SK-N-SH treated with all-trans-retinoic acid at 6 μM for 48 hours (cell line): Measurements from ENCODE around the gene TLX1.

Source experiments
- ATAC-seq: fragments of 200-7000 bp; cut with Tn5 transposase; 3 replicates; pipeline ENCODE4 v1.9.1; 2020; ENCODE audit warnings: mild to moderate bottlenecking, moderate library complexity
- ARNTL ChIP-seq: fragments of 450-650 bp; formaldehyde crosslinking; IDR thresholded peaks from 2 replicates; pipeline ENCODE4 v1.5.0; 2020; ENCODE audit warnings: low read depth, mild to moderate bottlenecking, moderate library complexity, borderline replicate concordance
- ESRRG ChIP-seq: fragments of 250-450 bp; sonication (Bioruptor Pico); IDR thresholded peaks from 2 replicates; pipeline ENCODE4 v1.6.1; 2021; ENCODE audit warnings: mild to moderate bottlenecking
- ISL1 ChIP-seq: fragments of 250-450 bp; sonication (Bioruptor Pico); IDR thresholded peaks from 2 replicates; pipeline ENCODE4 v2.1.2; 2022; ENCODE audit warnings: mild to moderate bottlenecking, moderate library complexity
- PPARA ChIP-seq: fragments of 250-450 bp; sonication (Bioruptor Pico); IDR thresholded peaks from 2 replicates; pipeline ENCODE4 v1.5.0; 2020; ENCODE audit warnings: mild to moderate bottlenecking, borderline replicate concordance
- RARB ChIP-seq: fragments of 250-450 bp; sonication (Bioruptor Pico); IDR thresholded peaks from 2 replicates; pipeline ENCODE4 v1.8.0; 2021; ENCODE audit warnings: mild to moderate bottlenecking, moderate library complexity
- TOX ChIP-seq: fragments of 250-450 bp; sonication (Bioruptor Pico); IDR thresholded peaks from 2 replicates; pipeline ENCODE4 v1.8.0; 2021; ENCODE audit warnings: mild to moderate bottlenecking, moderate library complexity, borderline replicate concordance
- ZC3H10 ChIP-seq: fragments of 250-450 bp; sonication (Bioruptor Pico); IDR thresholded peaks from 2 replicates; pipeline ENCODE4 v1.5.1; 2021; ENCODE audit warnings: mild to moderate bottlenecking, moderate library complexity
- ZFP30 ChIP-seq: fragments of 450-650 bp; formaldehyde crosslinking; IDR thresholded peaks from 2 replicates; pipeline ENCODE4 v1.5.0; 2022; ENCODE audit warnings: mild to moderate bottlenecking, moderate library complexity
- ZNF565 ChIP-seq: fragments of 450-650 bp; formaldehyde crosslinking; conservative IDR thresholded peaks from 2 replicates; pipeline ENCODE4 v1.5.0; 2020; ENCODE audit warnings: low read depth, mild to moderate bottlenecking, moderate library complexity
- ZNF70 ChIP-seq: fragments of 450-650 bp; formaldehyde crosslinking; IDR thresholded peaks from 2 replicates; pipeline ENCODE4 v1.5.0; 2020; ENCODE audit warnings: mild to moderate bottlenecking, moderate library complexity
- ZNF8 ChIP-seq: fragments of 450-650 bp; formaldehyde crosslinking; IDR thresholded peaks from 2 replicates; pipeline ENCODE4 v1.5.0; 2020; ENCODE audit warnings: mild to moderate bottlenecking, moderate library complexity
- TF ChIP-seq, protein P1 (sequence below): fragments of 250-450 bp; sonication (Bioruptor Pico); IDR thresholded peaks from 2 replicates; pipeline ENCODE4 v1.5.1; 2020; ENCODE audit warnings: low read depth, mild to moderate bottlenecking, moderate library complexity
- TF ChIP-seq, protein P2 (sequence below): fragments of 250-450 bp; sonication (Bioruptor Pico); IDR thresholded peaks from 2 replicates; pipeline ENCODE4 v1.8.0; 2021; ENCODE audit warnings: low read depth, mild to moderate bottlenecking, moderate library complexity, borderline replicate concordance
- TF ChIP-seq, protein P3 (sequence below): fragments of 250-450 bp; sonication (Bioruptor Pico); IDR thresholded peaks from 2 replicates; pipeline ENCODE4 v1.5.1; 2021; ENCODE audit warnings: mild to moderate bottlenecking, moderate library complexity

TLX1 gene

DNA sequence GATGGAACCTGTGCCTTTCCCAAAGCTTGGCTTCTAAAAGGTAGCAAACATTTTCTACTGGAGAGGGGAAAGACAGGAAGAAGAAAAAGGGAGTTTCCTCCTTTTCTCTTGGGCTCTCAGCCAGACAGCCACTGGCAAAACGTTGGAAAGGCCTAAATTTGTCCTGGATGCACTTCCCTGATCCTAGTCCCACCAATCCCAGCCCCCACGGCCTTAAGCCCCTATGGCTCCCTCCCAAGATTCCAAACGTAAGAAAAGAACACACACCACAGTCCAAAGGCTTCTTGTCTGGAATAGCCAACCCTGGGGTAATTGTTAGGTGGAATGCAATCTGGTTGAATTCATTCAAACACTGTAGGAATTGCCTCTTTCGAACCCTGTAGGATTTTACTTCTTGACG lies 959 bp upstream of the TLX1 start (continued):
- TF ChIP-seq, protein P1, sequence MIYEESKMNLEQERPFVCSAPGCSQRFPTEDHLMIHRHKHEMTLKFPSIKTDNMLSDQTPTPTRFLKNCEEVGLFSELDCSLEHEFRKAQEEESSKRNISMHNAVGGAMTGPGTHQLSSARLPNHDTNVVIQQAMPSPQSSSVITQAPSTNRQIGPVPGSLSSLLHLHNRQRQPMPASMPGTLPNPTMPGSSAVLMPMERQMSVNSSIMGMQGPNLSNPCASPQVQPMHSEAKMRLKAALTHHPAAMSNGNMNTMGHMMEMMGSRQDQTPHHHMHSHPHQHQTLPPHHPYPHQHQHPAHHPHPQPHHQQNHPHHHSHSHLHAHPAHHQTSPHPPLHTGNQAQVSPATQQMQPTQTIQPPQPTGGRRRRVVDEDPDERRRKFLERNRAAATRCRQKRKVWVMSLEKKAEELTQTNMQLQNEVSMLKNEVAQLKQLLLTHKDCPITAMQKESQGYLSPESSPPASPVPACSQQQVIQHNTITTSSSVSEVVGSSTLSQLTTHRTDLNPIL: no peak
- TF ChIP-seq, protein P2, sequence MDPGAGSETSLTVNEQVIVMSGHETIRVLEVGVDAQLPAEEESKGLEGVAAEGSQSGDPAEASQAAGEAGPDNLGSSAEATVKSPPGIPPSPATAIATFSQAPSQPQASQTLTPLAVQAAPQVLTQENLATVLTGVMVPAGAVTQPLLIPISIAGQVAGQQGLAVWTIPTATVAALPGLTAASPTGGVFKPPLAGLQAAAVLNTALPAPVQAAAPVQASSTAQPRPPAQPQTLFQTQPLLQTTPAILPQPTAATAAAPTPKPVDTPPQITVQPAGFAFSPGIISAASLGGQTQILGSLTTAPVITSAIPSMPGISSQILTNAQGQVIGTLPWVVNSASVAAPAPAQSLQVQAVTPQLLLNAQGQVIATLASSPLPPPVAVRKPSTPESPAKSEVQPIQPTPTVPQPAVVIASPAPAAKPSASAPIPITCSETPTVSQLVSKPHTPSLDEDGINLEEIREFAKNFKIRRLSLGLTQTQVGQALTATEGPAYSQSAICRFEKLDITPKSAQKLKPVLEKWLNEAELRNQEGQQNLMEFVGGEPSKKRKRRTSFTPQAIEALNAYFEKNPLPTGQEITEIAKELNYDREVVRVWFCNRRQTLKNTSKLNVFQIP (CRISPR knock-in tag): no peak

DNA sequence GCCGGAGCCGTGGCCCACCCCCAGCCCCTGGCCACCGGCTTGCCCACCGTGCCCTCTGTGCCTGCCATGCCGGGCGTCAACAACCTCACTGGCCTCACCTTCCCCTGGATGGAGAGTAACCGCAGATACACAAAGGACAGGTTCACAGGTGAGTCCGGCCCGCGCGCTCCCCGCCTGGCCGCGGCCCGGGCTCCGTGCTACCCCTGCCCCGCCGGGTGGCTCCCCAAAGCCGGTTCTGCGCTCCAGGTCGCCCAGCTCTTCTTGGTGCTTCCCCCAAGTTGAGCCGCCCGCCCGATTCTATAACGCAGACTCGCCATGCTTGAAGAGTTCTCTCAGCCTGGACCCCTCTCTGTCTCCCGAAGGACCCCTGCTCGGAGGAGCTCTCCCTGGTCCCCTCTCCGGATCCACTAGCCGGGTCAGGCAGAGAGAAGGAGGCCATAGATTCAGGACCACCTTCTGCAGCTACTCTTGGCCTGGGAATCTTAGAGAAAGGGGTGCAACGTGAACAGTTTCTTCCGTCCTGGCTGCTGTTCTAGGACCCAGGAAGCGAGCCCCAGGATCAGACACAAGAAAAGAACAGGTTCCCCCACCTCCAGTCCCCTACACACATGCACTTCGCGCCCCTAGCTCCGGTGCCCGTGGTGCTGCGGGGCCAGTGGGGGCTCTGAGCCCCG lies 999 bp downstream of the TLX1 start:
- ATAC-seq: no peak; the same call in 2 of the 3 replicates

DNA sequence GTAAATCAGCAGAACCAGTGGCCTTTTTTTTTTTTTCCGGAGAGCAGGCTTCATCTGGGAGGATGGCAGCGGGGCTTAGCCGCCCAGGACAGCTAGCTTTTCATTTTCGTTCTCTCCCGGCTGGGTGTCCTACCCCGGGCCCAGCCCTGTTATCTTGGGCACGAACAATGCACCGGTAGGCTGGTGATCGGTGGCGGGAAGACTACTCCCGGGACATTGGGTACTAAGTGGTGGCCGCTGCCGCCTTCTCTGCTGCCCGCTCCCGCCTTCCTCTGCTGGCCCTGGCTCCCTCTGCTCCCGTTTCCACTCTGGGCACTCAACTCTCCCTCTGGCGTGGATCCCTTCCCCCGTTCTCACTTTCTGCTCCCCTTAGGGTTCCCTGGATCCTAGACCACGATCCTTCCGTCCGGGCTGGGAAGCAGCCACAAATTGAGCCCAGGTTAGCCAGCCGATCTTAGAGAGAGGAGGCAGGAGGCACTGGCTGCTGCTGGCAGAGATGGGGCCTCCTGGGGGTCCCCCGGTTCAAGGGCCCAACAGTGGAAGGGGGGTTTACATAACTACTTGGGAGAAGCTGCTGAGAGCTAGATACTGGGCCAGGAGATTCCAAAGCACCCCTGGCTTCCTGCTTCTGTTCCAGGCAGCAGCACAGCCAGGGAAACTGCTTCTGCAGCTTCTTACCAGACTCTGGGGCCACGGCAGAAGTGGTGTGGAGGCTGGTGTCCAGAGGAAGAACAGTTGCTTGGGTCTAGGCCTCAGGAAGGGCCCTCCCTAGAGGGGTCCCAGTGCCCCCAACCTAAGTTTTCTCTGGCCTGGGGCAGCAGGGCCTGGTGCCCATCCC lies 1.8 kb downstream of the TLX1 start:
- no peak; the same call in 2 of the 3 replicates for ATAC-seq

More for the DNA sequence above, 999 bp downstream of the TLX1 start:
- TF ChIP-seq ZFP30: no peak
- no peak for TF ChIP-seq ZNF70 (CRISPR knock-in tag)
- TF ChIP-seq, protein P2 (CRISPR knock-in tag): no peak
- no peak for TF ChIP-seq ESRRG (CRISPR knock-in tag)
- TF ChIP-seq TOX: no peak
- TF ChIP-seq ZNF8 (CRISPR knock-in tag): no peak
- no peak for TF ChIP-seq ISL1 (CRISPR knock-in tag)
- no peak for TF ChIP-seq PPARA
- no peak for TF ChIP-seq RARB (CRISPR knock-in tag)
- no peak for TF ChIP-seq ZC3H10 (CRISPR knock-in tag)

DNA sequence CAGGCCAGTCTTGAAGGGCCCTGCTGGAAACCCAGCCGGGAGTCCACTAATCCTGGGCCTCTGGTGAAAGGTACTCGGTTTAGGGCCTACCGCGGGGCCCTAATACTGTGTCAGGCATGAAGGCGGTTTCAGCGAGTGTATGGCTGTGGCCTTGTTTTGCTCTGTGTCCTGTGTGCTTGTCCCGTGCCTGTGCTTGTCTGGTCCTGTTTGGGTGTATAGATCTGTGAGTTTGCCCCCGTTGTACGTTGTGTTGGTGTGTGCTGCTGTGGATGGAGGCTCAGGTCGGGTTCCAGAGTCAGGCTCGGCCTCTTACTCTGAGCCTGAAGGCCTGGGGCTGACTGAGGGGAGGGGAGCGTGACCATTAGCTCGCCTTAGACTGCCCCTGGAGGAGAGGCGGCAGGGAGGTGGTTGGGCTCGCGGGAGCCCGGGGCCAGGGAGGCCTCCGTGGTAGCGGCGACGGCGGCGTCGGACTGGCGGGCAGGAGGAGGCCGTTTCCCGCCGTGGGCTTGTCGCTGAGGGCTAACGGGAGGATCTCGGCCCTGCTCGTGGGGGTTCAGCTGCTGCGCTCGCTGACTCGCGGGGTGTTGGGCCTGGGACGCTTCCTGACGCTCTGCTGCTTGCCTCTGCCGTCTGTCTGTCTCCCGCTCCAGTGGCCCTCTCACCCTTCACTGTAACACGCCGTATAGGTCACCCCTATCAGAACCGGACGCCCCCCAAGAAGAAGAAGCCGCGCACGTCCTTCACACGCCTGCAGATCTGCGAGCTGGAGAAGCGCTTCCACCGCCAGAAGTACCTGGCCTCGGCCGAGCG lies 2.6 kb downstream of the TLX1 start:
- ATAC-seq: no peak
- TF ChIP-seq, protein P1: no peak
- no peak for TF ChIP-seq ZNF70 (CRISPR knock-in tag)
- no peak for TF ChIP-seq ARNTL (CRISPR knock-in tag)
- TF ChIP-seq, protein P3, sequence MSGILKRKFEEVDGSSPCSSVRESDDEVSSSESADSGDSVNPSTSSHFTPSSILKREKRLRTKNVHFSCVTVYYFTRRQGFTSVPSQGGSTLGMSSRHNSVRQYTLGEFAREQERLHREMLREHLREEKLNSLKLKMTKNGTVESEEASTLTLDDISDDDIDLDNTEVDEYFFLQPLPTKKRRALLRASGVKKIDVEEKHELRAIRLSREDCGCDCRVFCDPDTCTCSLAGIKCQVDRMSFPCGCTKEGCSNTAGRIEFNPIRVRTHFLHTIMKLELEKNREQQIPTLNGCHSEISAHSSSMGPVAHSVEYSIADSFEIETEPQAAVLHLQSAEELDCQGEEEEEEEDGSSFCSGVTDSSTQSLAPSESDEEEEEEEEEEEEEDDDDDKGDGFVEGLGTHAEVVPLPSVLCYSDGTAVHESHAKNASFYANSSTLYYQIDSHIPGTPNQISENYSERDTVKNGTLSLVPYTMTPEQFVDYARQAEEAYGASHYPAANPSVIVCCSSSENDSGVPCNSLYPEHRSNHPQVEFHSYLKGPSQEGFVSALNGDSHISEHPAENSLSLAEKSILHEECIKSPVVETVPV (CRISPR knock-in tag): no peak
- TF ChIP-seq PPARA: no peak
- TF ChIP-seq, protein P2 (CRISPR knock-in tag): no peak

More for the DNA sequence above, 1.8 kb downstream of the TLX1 start:
- TF ChIP-seq ZFP30 (no peak), ZNF8 (CRISPR knock-in tag) (no peak), PPARA (no peak), ARNTL (CRISPR knock-in tag) (no peak), ZNF565 (no peak)
- TF ChIP-seq, protein P1: no peak
